Adrenal gland (tissue), 12 donors: Measurements from ENCODE around the gene GRM8. TPM values are rescaled to one million over a fixed set of nuclear protein-coding genes. Genes with fewer than 3 reads are reported as not detected.

Experiments
- DNase-seq, 7 donors: peaks; one replicate each; pipeline ENCODE4 v3.0.0-alpha.2; 2019 to 2020
- H3K27ac ChIP-seq, 5 donors: fragments of 200-600 bp; sonication (generic) in 4 of 5; 1 replicate in 3 of 5; 2 replicates in 2 of 5; pipeline versions ENCODE4 v1.5.1 to v1.8.0; 2016 to 2020; ENCODE audit warnings: mild to moderate bottlenecking in 1 of 5
- H3K27me3 ChIP-seq: fragments of 200-600 bp; 2 replicates; pipeline ENCODE4 v1.8.0; 2021
- H3K36me3 ChIP-seq, 2 donors: fragments of 200-600 bp; replicated peaks in 1 of 2; 1 replicate in 1 of 2; 2 replicates in 1 of 2; pipeline versions ENCODE4 v1.5.1 to v1.8.0; 2018 to 2022
- H3K4me1 ChIP-seq, 2 donors: fragments of 200-600 bp; replicated peaks in 1 of 2; 1 replicate in 1 of 2; 2 replicates in 1 of 2; pipeline versions ENCODE4 v1.5.1 to v1.8.0; 2018 to 2021
- H3K4me3 ChIP-seq, 4 donors: fragments of 200-600 bp; sonication (generic) in 3 of 4; one replicate each; pipeline ENCODE4 v1.5.1; 2016 to 2018
- H3K9me3 ChIP-seq, 3 donors: fragments of 200-600 bp; sonication (generic) in 1 of 3; replicated peaks in 1 of 3; 1 replicate in 2 of 3; 2 replicates in 1 of 3; pipeline versions ENCODE4 v1.5.1 to v1.8.0; 2016 to 2021
- POLR2A ChIP-seq, 2 donors: fragments of 450-650 bp; IDR thresholded peaks; one replicate each; pipeline ENCODE4 v1.6.1; 2017; ENCODE audit warnings: antibody characterized with exemption in 2 of 2, mild to moderate bottlenecking in 2 of 2, moderate library complexity in 1 of 2
- WGBS, 4 donors: extraction: QIAGEN DNeasy Blood & Tissue Kit in 2 of 4; methylation state at CpG; one replicate each; pipeline versions ENCODE4 v1.1.5 to v1.1.7; 2013 to 2017; 5-methylcytosine and 5-hydroxymethylcytosine counted together
- intact Hi-C, 2 donors: fragments of 100-400 bp; cut with DNase I; formaldehyde crosslinking; loops; one replicate each; pipeline versions ENCODE4 v1.14.1 to v1.15.0; 2022 to 2023
- polyA plus RNA-seq, 3 donors: library from polyadenylated mRNA; stranded (reverse); fragments of 200-250 nt in 2 of 3; fragments of 350-450 nt in 1 of 3; fragmentation: Illumina TruSeq in 1 of 3; extraction: RNeasy Lipid Tissue Mini Kit (QIAGEN cat#74804) in 1 of 3; gene quantifications; one replicate each; pipeline ENCODE4 v1.2.3, GENCODE V29; 2013 to 2014
- total RNA-seq, 9 donors: library from RNA; depleted of rRNA in 4 of 9; stranded (reverse); fragments of >200 nt in 4 of 9; fragments of 120-200 nt in 1 of 9; fragmentation: NEBNext Ultra II Directional in 1 of 9; extraction: Animal tissue kit (Norgen Biotek cat#: 25700) in 1 of 9; gene quantifications; one replicate each; pipeline versions ENCODE4 v1.1.0 to v1.2.4, GENCODE V29; 2013 to 2023
- TF ChIP-seq, protein P1 (sequence below), 6 experiments: fragments of 450-650 bp in 4 of 6; fragments of 200-600 bp in 2 of 6; sonication (generic) in 1 of 6; IDR thresholded peaks; 1 replicate in 5 of 6; 2 replicates in 1 of 6; pipeline versions ENCODE4 v1.5.1 to v1.8.0; 2016 to 2021; ENCODE audit warnings: antibody characterized with exemption in 6 of 6, mild to moderate bottlenecking in 2 of 6, moderate library complexity in 1 of 6
- donor health status: healthy with polysubstance abuse.
- donor health status: Bipolar disorder and iron deficiency.
- donor health status: DM: yes; HTN: yes; CAD: no.
- donor health status: DM: no; HTN: no; CAD: no.
- donor health status: DM: no; HTN: no; CAD: no.
- donor health status: DM: yes; HTN: yes; CAD: no.

The GRM8 gene
- total and polyA plus RNA-seq, 12 donors = 0.10 to 2.5 (median 0.92) TPM; not detected in 5

DNA sequence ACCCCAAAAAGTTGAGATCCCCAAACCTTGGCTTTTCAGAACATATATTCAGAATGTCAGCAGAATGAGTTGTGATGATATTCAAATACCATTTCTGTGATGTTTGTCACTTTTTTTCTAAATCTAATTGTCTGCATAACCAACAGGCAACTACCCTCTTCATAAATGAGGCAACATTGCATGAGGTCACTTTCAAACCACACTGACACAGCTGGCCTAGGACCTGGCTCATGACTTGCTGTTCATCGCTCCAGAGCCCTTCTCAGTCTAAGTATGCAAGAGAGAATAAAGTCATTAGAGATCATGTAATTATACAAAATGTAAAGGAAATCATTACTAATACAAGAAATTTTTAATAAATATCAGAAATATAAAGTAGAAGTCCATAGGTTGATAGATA is 681.9 kb downstream of the GRM8 start:
- no peak for DNase-seq
- Histone ChIP-seq H3K36me3 (no peaks in the 10 kb centered on the region), H3K4me1 (no peaks in the 10 kb centered on the region), H3K9me3 (no peaks in the 10 kb centered on the region), H3K27me3 (no peaks in the 10 kb centered on the region), H3K4me3 (no peak overlapping the region), H3K27ac (no peak overlapping the region)
- 81 to 100% (median 91%) methylated on average over 1 of the region's 1 CpG for WGBS, 4 donors
- intact Hi-C loops = no loop called here
- no peak for TF ChIP-seq POLR2A (IDR thresholded peaks at IDR 0.05)
- TF ChIP-seq, protein P1, sequence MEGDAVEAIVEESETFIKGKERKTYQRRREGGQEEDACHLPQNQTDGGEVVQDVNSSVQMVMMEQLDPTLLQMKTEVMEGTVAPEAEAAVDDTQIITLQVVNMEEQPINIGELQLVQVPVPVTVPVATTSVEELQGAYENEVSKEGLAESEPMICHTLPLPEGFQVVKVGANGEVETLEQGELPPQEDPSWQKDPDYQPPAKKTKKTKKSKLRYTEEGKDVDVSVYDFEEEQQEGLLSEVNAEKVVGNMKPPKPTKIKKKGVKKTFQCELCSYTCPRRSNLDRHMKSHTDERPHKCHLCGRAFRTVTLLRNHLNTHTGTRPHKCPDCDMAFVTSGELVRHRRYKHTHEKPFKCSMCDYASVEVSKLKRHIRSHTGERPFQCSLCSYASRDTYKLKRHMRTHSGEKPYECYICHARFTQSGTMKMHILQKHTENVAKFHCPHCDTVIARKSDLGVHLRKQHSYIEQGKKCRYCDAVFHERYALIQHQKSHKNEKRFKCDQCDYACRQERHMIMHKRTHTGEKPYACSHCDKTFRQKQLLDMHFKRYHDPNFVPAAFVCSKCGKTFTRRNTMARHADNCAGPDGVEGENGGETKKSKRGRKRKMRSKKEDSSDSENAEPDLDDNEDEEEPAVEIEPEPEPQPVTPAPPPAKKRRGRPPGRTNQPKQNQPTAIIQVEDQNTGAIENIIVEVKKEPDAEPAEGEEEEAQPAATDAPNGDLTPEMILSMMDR (IDR thresholded peaks at IDR 0.05) = no peak

DNA sequence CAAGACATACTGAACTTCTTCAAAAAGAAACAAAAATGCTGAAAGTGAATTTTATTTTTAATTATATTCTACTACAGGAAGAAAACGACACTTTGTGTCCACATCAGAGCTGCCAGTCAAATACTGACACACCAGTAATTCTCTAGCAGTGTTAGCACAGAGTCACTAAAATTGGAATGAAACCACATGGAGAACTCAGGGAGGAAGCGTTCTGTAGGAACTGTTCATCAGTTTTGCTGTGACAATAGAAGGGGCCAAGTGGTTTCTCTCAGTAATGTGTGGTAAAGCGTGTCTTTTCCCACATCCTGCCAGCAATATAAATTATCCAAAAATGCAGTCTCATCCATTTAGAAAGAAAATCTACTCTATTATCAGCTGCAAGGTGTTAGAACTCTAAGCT is 683.3 kb downstream of the GRM8 start:
- Histone ChIP-seq H3K27ac (no peak overlapping the region), H3K9me3 (no peaks in the 10 kb centered on the region), H3K4me1 (no peaks in the 10 kb centered on the region), H3K4me3 (no peak overlapping the region), H3K36me3 (no peaks in the 10 kb centered on the region), H3K27me3 (no peaks in the 10 kb centered on the region)
- WGBS, 4 donors = 43 to 57% (median 47%) methylated on average over 3 of the region's 3 CpGs
- DNase-seq = no peak
- TF ChIP-seq POLR2A (IDR thresholded peaks at IDR 0.05) = no peak
- TF ChIP-seq, protein P1 (IDR thresholded peaks at IDR 0.05) = no peak
- intact Hi-C loops = no loop called here

DNA sequence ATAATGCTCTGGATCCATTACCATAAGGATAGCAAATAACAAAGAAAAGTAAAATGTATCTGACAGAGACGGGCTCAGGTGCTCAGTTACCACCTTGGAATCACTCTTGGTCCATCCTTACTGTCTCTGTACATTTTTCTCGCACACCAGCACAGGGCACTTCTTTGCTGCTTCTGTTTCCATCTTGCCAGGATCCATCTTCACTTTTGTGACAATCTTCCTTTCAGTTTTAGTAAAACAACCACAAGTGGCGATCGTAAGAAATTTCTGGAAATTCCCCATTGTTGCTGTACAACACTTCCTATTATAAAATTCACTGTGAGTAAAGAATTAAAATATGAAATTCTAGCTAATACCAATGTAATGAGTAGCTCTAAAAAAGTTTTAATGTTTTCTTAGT is 695.5 kb downstream of the GRM8 start:
- H3K27me3 ChIP-seq = no peaks in the 10 kb centered on the region
- TF ChIP-seq, protein P1 (IDR thresholded peaks at IDR 0.05) = no peak
- TF ChIP-seq POLR2A (IDR thresholded peaks at IDR 0.05) = no peak

GRCh38 chr7:126541406-126541805 is 711.3 kb downstream of the GRM8 start:
- TF ChIP-seq, protein P1 (IDR thresholded peaks at IDR 0.05) = no peak
- no peak for TF ChIP-seq POLR2A (IDR thresholded peaks at IDR 0.05)
- Histone ChIP-seq H3K9me3 (no peaks in the 10 kb centered on the region), H3K4me1 (no peaks in the 10 kb centered on the region), H3K27me3 (no peaks in the 10 kb centered on the region), H3K4me3 (no peak overlapping the region), H3K27ac (no peak overlapping the region), H3K36me3 (no peaks in the 10 kb centered on the region)
- intact Hi-C loops = no loop called here
- WGBS, 4 donors = 77 to 85% (median 80%) methylated on average over 5 of the region's 5 CpGs
- DNase-seq = no peak

More for the DNA sequence above, 695.5 kb downstream of the GRM8 start:
- WGBS, 4 donors = 54 to 83% (median 74%) methylated on average over 4 of the region's 4 CpGs
- Histone ChIP-seq H3K27ac (no peak overlapping the region), H3K36me3 (no peaks in the 10 kb centered on the region), H3K9me3 (no peaks in the 10 kb centered on the region), H3K4me1 (no peaks in the 10 kb centered on the region), H3K4me3 (no peak overlapping the region)
- DNase-seq = no peak
- intact Hi-C loops = no loop called here
